Measurements from ENCODE around the gene FBXW10B. TPM values are rescaled to one million over a fixed set of nuclear protein-coding genes. Genes with fewer than 3 reads are reported as not detected.
"Not testable (repeated sequence)": the region's sequence is repeated elsewhere in the genome, so short reads cannot be mapped to it uniquely, and the experiment has no call there.

The FBXW10B gene
- total and polyA plus RNA-seq, 2 donors (not counting 1 experiment from before 2014, with no cell fraction given) = 0.10 to 0.76 TPM

DNA sequence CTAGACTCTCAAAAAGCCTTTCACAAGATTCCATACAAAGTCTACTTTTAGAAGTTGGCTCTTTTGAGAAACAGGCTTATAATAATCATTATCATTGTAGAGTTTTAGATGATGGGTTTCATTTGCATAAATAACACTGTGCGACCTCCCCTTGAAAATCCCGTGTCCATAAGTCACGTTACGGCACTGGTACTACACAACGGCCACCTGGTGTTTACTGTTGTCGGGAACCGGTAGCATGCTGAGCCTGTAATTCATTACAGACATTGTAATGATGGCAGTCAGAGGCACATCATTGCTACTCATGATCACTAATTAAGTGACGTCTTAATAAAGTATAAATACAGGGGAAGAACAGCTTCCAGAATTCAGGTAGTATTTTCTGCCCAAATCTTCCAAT is 31.5 kb downstream of the FBXW10B start:
- H3K4me1 ChIP-seq (ENCODE audit: control insufficient read depth in 2 of 2, insufficient read depth in 2 of 2, low read length in 2 of 2); CTCF ChIA-PET; H3K9me3 ChIP-seq (ENCODE audit: control extremely low read depth in 1 of 3, control insufficient read depth in 2 of 3, insufficient read depth in 1 of 3, low read length in 2 of 3); H4K20me1 ChIP-seq (ENCODE audit: control insufficient read depth, insufficient read depth, low read length, poor library complexity, severe bottlenecking); H3K4me2 ChIP-seq (replicated peaks; ENCODE audit: low read depth, low read length, poor library complexity, severe bottlenecking); H3K9ac ChIP-seq (ENCODE audit: low read length); H3K27ac Mint-ChIP-seq; H3K79me2 ChIP-seq (ENCODE audit: control insufficient read depth, insufficient read depth, low read length); H3K36me3 ChIP-seq (replicated peaks in 1 of 2; ENCODE audit: control extremely low read depth in 1 of 2, control insufficient read depth in 1 of 2, extremely low read depth in 1 of 2, insufficient read depth in 2 of 2, low read length in 1 of 2); H3K9me3 Mint-ChIP-seq (ENCODE audit: insufficient read depth); DNase-seq; H3K27ac ChIP-seq (ENCODE audit: low read length in 2 of 2); H3K4me3 Mint-ChIP-seq; intact Hi-C loops (cut with micrococcal nuclease); H3K4me3 ChIP-seq (ENCODE audit: control extremely low read depth in 1 of 5, extremely low read depth in 1 of 5, insufficient read depth in 1 of 5, low read depth in 2 of 5, low read length in 4 of 5); H2AFZ ChIP-seq (ENCODE audit: insufficient read depth, low read depth, low read length, poor library complexity, severe bottlenecking); POLR2A ChIA-PET; ATAC-seq (ENCODE audit: low read depth): not testable (repeated sequence)
- 56% methylated on average over 5 of the region's 8 CpGs for WGBS (ENCODE audit: insufficient coverage)
- peaks cover 0 to 33% (median 10%) of the 10 kb centered on the region in 4 experiments for H3K27me3 ChIP-seq (replicated peaks in 1 of 4; ENCODE audit: control extremely low read depth in 1 of 4, control insufficient read depth in 3 of 4, insufficient read depth in 4 of 4, low read length in 3 of 4)
- Mint-ChIP-seq H3K27me3 (peaks cover 41% of the 10 kb centered on the region), H3K4me1 (peaks cover 12% of the 10 kb centered on the region)

DNA sequence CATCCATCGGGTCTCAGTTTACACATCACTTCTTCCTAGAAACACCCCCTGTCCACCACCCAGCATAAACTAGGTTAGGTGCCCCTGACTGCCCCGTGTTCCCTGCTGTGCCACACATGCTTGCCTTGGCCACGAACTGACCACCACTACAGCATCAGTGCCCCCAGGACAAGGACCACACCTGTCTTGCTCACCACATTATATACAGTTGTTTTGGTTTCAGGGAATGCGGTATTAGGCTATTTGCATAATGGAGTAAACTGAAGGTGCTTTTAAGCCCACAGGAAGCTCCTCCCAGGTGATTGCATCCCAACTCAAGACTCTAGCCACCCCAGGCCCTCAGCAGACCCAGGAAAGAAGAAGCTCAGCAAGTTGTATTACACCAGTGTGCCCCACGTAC is 36.2 kb downstream of the FBXW10B start:
- DNase-seq; H3K9ac ChIP-seq (ENCODE audit: low read length); H3K4me3 Mint-ChIP-seq; ATAC-seq (ENCODE audit: low read depth); intact Hi-C loops (cut with micrococcal nuclease); H3K4me1 Mint-ChIP-seq; H3K4me1 ChIP-seq (ENCODE audit: control insufficient read depth in 2 of 2, insufficient read depth in 2 of 2, low read length in 2 of 2); H3K27ac Mint-ChIP-seq; H3K36me3 ChIP-seq (replicated peaks in 1 of 2; ENCODE audit: control extremely low read depth in 1 of 2, control insufficient read depth in 1 of 2, extremely low read depth in 1 of 2, insufficient read depth in 2 of 2, low read length in 1 of 2); H3K4me2 ChIP-seq (replicated peaks; ENCODE audit: low read depth, low read length, poor library complexity, severe bottlenecking); H4K20me1 ChIP-seq (ENCODE audit: control insufficient read depth, insufficient read depth, low read length, poor library complexity, severe bottlenecking); H3K9me3 ChIP-seq (ENCODE audit: control extremely low read depth in 1 of 3, control insufficient read depth in 2 of 3, insufficient read depth in 1 of 3, low read length in 2 of 3); H3K27ac ChIP-seq (ENCODE audit: low read length in 2 of 2); H2AFZ ChIP-seq (ENCODE audit: insufficient read depth, low read depth, low read length, poor library complexity, severe bottlenecking); CTCF ChIA-PET; POLR2A ChIA-PET; H3K79me2 ChIP-seq (ENCODE audit: control insufficient read depth, insufficient read depth, low read length); H3K9me3 Mint-ChIP-seq (ENCODE audit: insufficient read depth); H3K4me3 ChIP-seq (ENCODE audit: control extremely low read depth in 1 of 5, extremely low read depth in 1 of 5, insufficient read depth in 1 of 5, low read depth in 2 of 5, low read length in 4 of 5): not testable (repeated sequence)
- peaks cover 39% of the 10 kb centered on the region for H3K27me3 Mint-ChIP-seq
- peaks cover 0 to 15% (median 10%) of the 10 kb centered on the region in 4 experiments for H3K27me3 ChIP-seq (replicated peaks in 1 of 4; ENCODE audit: control extremely low read depth in 1 of 4, control insufficient read depth in 3 of 4, insufficient read depth in 4 of 4, low read length in 3 of 4)
- WGBS (ENCODE audit: insufficient coverage) = no CpG with 5 or more reads among the region's 5 CpGs

GRCh38 chr17:15581462-15581861 is 38.0 kb downstream of the FBXW10B start:
- H3K4me3 Mint-ChIP-seq; H3K9me3 ChIP-seq (ENCODE audit: control extremely low read depth in 1 of 3, control insufficient read depth in 2 of 3, insufficient read depth in 1 of 3, low read length in 2 of 3); H3K27me3 ChIP-seq (replicated peaks in 1 of 4; ENCODE audit: control extremely low read depth in 1 of 4, control insufficient read depth in 3 of 4, insufficient read depth in 4 of 4, low read length in 3 of 4); CTCF ChIA-PET; H4K20me1 ChIP-seq (ENCODE audit: control insufficient read depth, insufficient read depth, low read length, poor library complexity, severe bottlenecking); DNase-seq; H3K27ac Mint-ChIP-seq; H3K4me1 ChIP-seq (ENCODE audit: control insufficient read depth in 2 of 2, insufficient read depth in 2 of 2, low read length in 2 of 2); H3K4me1 Mint-ChIP-seq; POLR2A ChIA-PET; H3K4me3 ChIP-seq (ENCODE audit: control extremely low read depth in 1 of 5, extremely low read depth in 1 of 5, insufficient read depth in 1 of 5, low read depth in 2 of 5, low read length in 4 of 5); ATAC-seq (ENCODE audit: low read depth); H2AFZ ChIP-seq (ENCODE audit: insufficient read depth, low read depth, low read length, poor library complexity, severe bottlenecking); intact Hi-C loops (cut with micrococcal nuclease); H3K79me2 ChIP-seq (ENCODE audit: control insufficient read depth, insufficient read depth, low read length); H3K9me3 Mint-ChIP-seq (ENCODE audit: insufficient read depth); H3K27ac ChIP-seq (ENCODE audit: low read length in 2 of 2); H3K36me3 ChIP-seq (replicated peaks in 1 of 2; ENCODE audit: control extremely low read depth in 1 of 2, control insufficient read depth in 1 of 2, extremely low read depth in 1 of 2, insufficient read depth in 2 of 2, low read length in 1 of 2); H3K4me2 ChIP-seq (replicated peaks; ENCODE audit: low read depth, low read length, poor library complexity, severe bottlenecking); H3K9ac ChIP-seq (ENCODE audit: low read length): not testable (repeated sequence)
- no CpG with 5 or more reads among the region's 4 CpGs for WGBS (ENCODE audit: insufficient coverage)
- H3K27me3 Mint-ChIP-seq = peaks cover 30% of the 10 kb centered on the region

- intact Hi-C loops (cut with micrococcal nuclease); H3K9me3 ChIP-seq (ENCODE audit: control extremely low read depth in 1 of 3, control insufficient read depth in 2 of 3, insufficient read depth in 1 of 3, low read length in 2 of 3); H3K36me3 ChIP-seq (replicated peaks in 1 of 2; ENCODE audit: control extremely low read depth in 1 of 2, control insufficient read depth in 1 of 2, extremely low read depth in 1 of 2, insufficient read depth in 2 of 2, low read length in 1 of 2); H3K4me3 Mint-ChIP-seq; CTCF ChIA-PET; DNase-seq; H3K27me3 ChIP-seq (replicated peaks in 1 of 4; ENCODE audit: control extremely low read depth in 1 of 4, control insufficient read depth in 3 of 4, insufficient read depth in 4 of 4, low read length in 3 of 4); POLR2A ChIA-PET; H3K79me2 ChIP-seq (ENCODE audit: control insufficient read depth, insufficient read depth, low read length); H3K9ac ChIP-seq (ENCODE audit: low read length); H3K9me3 Mint-ChIP-seq (ENCODE audit: insufficient read depth); H3K4me1 Mint-ChIP-seq; H4K20me1 ChIP-seq (ENCODE audit: control insufficient read depth, insufficient read depth, low read length, poor library complexity, severe bottlenecking); H3K27ac Mint-ChIP-seq; H3K4me3 ChIP-seq (ENCODE audit: control extremely low read depth in 1 of 5, extremely low read depth in 1 of 5, insufficient read depth in 1 of 5, low read depth in 2 of 5, low read length in 4 of 5); H3K27ac ChIP-seq (ENCODE audit: low read length in 2 of 2); H3K4me2 ChIP-seq (replicated peaks; ENCODE audit: low read depth, low read length, poor library complexity, severe bottlenecking); H2AFZ ChIP-seq (ENCODE audit: insufficient read depth, low read depth, low read length, poor library complexity, severe bottlenecking); H3K4me1 ChIP-seq (ENCODE audit: control insufficient read depth in 2 of 2, insufficient read depth in 2 of 2, low read length in 2 of 2); ATAC-seq (ENCODE audit: low read depth): not testable (repeated sequence)
- H3K27me3 Mint-ChIP-seq = peaks cover 32% of the 10 kb centered on the region
- no CpG with 5 or more reads among the region's 1 CpG for WGBS (ENCODE audit: insufficient coverage)
Measured at GRCh38 chr17:15576848-15577247, 42.7 kb downstream of the FBXW10B start.
